ENCODE measurements around the gene KRT78. TPM values are rescaled to one million over a fixed set of nuclear protein-coding genes. Genes with fewer than 3 reads are reported as not detected.

KRT78 gene
- total and polyA plus RNA-seq, 2 experiments from 2014 or later = not detected

GRCh38 chr12:52867152-52867551 is 18.4 kb upstream of the KRT78 start:
- H3K27ac ChIP-seq = no peak overlapping the region

GRCh38 chr12:52865090-52865944 is 16.5 kb upstream of the KRT78 start:
- Histone ChIP-seq H3K27ac (no peak overlapping the region), H3K4me3 (no peak overlapping the region), H3K36me3 (no peaks in the 10 kb centered on the region), H3K4me1 (ENCODE audit: low read depth) (no peaks in the 10 kb centered on the region), H3K9me3 (ENCODE audit: low read depth) (no peaks in the 10 kb centered on the region), H3K27me3 (no peaks in the 10 kb centered on the region)
- peak; percentile 91 for TF ChIP-seq CTCF (IDR thresholded peaks at IDR 0.05; ENCODE audit: low read depth, low read length)
- DNase-seq (ENCODE audit: low read depth in 1 of 2, low spot score in 1 of 2) = peak; percentile 83 to 84

More at GRCh38 chr12:52867152-52867551, 18.4 kb upstream of the KRT78 start:
- H3K4me3 ChIP-seq = no peak overlapping the region
- no peaks in the 10 kb centered on the region for H3K4me1 ChIP-seq (ENCODE audit: low read depth)
- no peak for DNase-seq (ENCODE audit: low read depth in 1 of 2, low spot score in 1 of 2)
- H3K36me3 ChIP-seq = no peaks in the 10 kb centered on the region
- H3K27me3 ChIP-seq = peaks cover 2% of the 10 kb centered on the region
- no peaks in the 10 kb centered on the region for H3K9me3 ChIP-seq (ENCODE audit: low read depth)
- no peak for TF ChIP-seq CTCF (IDR thresholded peaks at IDR 0.05; ENCODE audit: low read depth, low read length)

GRCh38 chr12:52862023-52862422 is 13.2 kb upstream of the KRT78 start:
- TF ChIP-seq CTCF (IDR thresholded peaks at IDR 0.05; ENCODE audit: low read depth, low read length) = no peak
- DNase-seq (ENCODE audit: low read depth in 1 of 2, low spot score in 1 of 2) = no peak
- no peaks in the 10 kb centered on the region for H3K4me1 ChIP-seq (ENCODE audit: low read depth)
- H3K27me3 ChIP-seq = no peaks in the 10 kb centered on the region
- no peak overlapping the region for H3K27ac ChIP-seq
- no peaks in the 10 kb centered on the region for H3K9me3 ChIP-seq (ENCODE audit: low read depth)
- H3K36me3 ChIP-seq = no peaks in the 10 kb centered on the region
- no peak overlapping the region for H3K4me3 ChIP-seq

- Histone ChIP-seq H3K36me3 (no peaks in the 10 kb centered on the region), H3K27me3 (no peaks in the 10 kb centered on the region)
These were observed 12.7 kb upstream of the KRT78 start for GRCh38 chr12:52861511-52861910.

GRCh38 chr12:52860102-52860823 is 11.5 kb upstream of the KRT78 start:
- Histone ChIP-seq H3K9me3 (ENCODE audit: low read depth) (no peaks in the 10 kb centered on the region), H3K27ac (no peak overlapping the region), H3K27me3 (no peaks in the 10 kb centered on the region), H3K4me3 (no peak overlapping the region), H3K4me1 (ENCODE audit: low read depth) (no peaks in the 10 kb centered on the region), H3K36me3 (no peaks in the 10 kb centered on the region)
- no peak for TF ChIP-seq CTCF (IDR thresholded peaks at IDR 0.05; ENCODE audit: low read depth, low read length)
- peak in 1 of 2 donors; percentile 86 for DNase-seq (ENCODE audit: low read depth in 1 of 2, low spot score in 1 of 2)

More at GRCh38 chr12:52861511-52861910, 12.7 kb upstream of the KRT78 start:
- no peaks in the 10 kb centered on the region for H3K4me1 ChIP-seq (ENCODE audit: low read depth)
- H3K4me3 ChIP-seq = no peak overlapping the region
- H3K27ac ChIP-seq = no peak overlapping the region
- no peak for DNase-seq (ENCODE audit: low read depth in 1 of 2, low spot score in 1 of 2)
- TF ChIP-seq CTCF (IDR thresholded peaks at IDR 0.05; ENCODE audit: low read depth, low read length) = no peak
- no peaks in the 10 kb centered on the region for H3K9me3 ChIP-seq (ENCODE audit: low read depth)
